Fibroblast of lung (primary cell): Measurements from ENCODE around the gene DVL1. TPM values are rescaled to one million over a fixed set of nuclear protein-coding genes. Genes with fewer than 3 reads are reported as not detected.

Source experiments
- DNase-seq, 2 donors: peaks; one replicate each; pipeline versions ENCODE4 v3.0.0 to v3.0.0-alpha.2; 2010; ENCODE audit warnings: low read depth in 2 of 2
- H2AFZ ChIP-seq: 2 replicates; pipeline ENCODE4 v1.5.1; 2012; ENCODE audit warnings: low read length, control low read depth, inconsistent platforms
- H3K27ac ChIP-seq: 2 replicates; pipeline ENCODE4 v1.5.1; 2011; ENCODE audit warnings: low read length, control low read depth; ENCODE audit not compliant: insufficient read depth
- H3K27me3 ChIP-seq: 2 replicates; pipeline ENCODE4 v1.5.1; 2011; ENCODE audit warnings: mild to moderate bottlenecking, low read length; ENCODE audit not compliant: control insufficient read depth, insufficient read depth
- H3K36me3 ChIP-seq: 2 replicates; pipeline ENCODE4 v1.5.1; 2011; ENCODE audit warnings: low read length; ENCODE audit not compliant: control insufficient read depth, insufficient read depth
- H3K4me1 ChIP-seq: 2 replicates; pipeline ENCODE4 v1.5.1; 2011; ENCODE audit warnings: low read length; ENCODE audit not compliant: control insufficient read depth, insufficient read depth; ENCODE audit errors: extremely low read depth
- H3K4me2 ChIP-seq: 2 replicates; pipeline ENCODE4 v1.5.1; 2011; ENCODE audit warnings: low read length, control low read depth; ENCODE audit not compliant: insufficient read depth; ENCODE audit errors: extremely low read depth
- H3K4me3 ChIP-seq, 4 experiments: fragments of 200-600 bp in 1 of 4; sonication (generic) in 1 of 4; replicated peaks in 1 of 4; 2 replicates each; pipeline ENCODE4 v1.5.1; 2011 to 2016; ENCODE audit warnings: low read length in 4 of 4, low read depth in 3 of 4, mild to moderate bottlenecking in 3 of 4, control low read depth in 2 of 4, inconsistent platforms in 1 of 4, mixed read lengths in 1 of 4; ENCODE audit not compliant: insufficient read depth in 1 of 4; ENCODE audit errors: control extremely low read depth in 1 of 4
- H3K79me2 ChIP-seq: 2 replicates; pipeline ENCODE4 v1.5.1; 2012; ENCODE audit warnings: mild to moderate bottlenecking, low read length, inconsistent platforms; ENCODE audit not compliant: control insufficient read depth, insufficient read depth
- H3K9ac ChIP-seq: 2 replicates; pipeline ENCODE4 v1.5.1; 2011; ENCODE audit warnings: mild to moderate bottlenecking, low read length, control low read depth; ENCODE audit not compliant: insufficient read depth
- H3K9me3 ChIP-seq: 2 replicates; pipeline ENCODE4 v1.5.1; 2012; ENCODE audit warnings: low read depth, low read length; ENCODE audit not compliant: control insufficient read depth, insufficient read depth
- H4K20me1 ChIP-seq: 2 replicates; pipeline ENCODE4 v1.5.1; 2011; ENCODE audit warnings: low read length; ENCODE audit not compliant: control insufficient read depth, insufficient read depth; ENCODE audit errors: extremely low read depth
- CTCF ChIP-seq, 2 donors: IDR thresholded peaks in 1 of 2; conservative IDR thresholded peaks in 1 of 2; 1 replicate in 1 of 2; 2 replicates in 1 of 2; pipeline ENCODE4 v1.5.1; 2011 to 2012; ENCODE audit warnings: low read length in 2 of 2, control low read depth in 1 of 2, inconsistent platforms in 1 of 2, low read depth in 1 of 2, mild to moderate bottlenecking in 1 of 2
- EZH2 ChIP-seq: IDR thresholded peaks from 2 replicates; pipeline ENCODE4 v1.5.1; 2012; ENCODE audit warnings: low read length, control low read depth, mild to moderate bottlenecking; ENCODE audit errors: missing control alignments
- polyA plus RNA-seq, 2 donors: library from polyadenylated mRNA; depleted of rRNA in 1 of 2; stranded (reverse) in 1 of 2; unstranded in 1 of 2; fragments of >200 nt; gene quantifications; 2 replicates each; pipeline ENCODE4 v1.2.1, GENCODE V29; 2011 to 2012; ENCODE audit warnings: missing spikeins in 1 of 2
- total RNA-seq: library from RNA; depleted of rRNA; stranded (reverse); fragments of >200 nt; gene quantifications from 2 replicates; pipeline ENCODE4 v1.2.1, GENCODE V29; 2014

DVL1 gene
- total and polyA plus RNA-seq, 2 donors (not counting 1 experiment from before 2014, with no cell fraction given), result 9.1 to 107 TPM

GRCh38 chr1:1309251-1310108 lies 39.7 kb downstream of the DVL1 start:
- peak overlapping the region; percentile 96 for H3K4me2 ChIP-seq
- H2AFZ ChIP-seq, result no peak overlapping the region
- H3K27ac ChIP-seq, result peak overlapping the region; percentile 79
- H3K27me3 ChIP-seq, result no peaks in the 10 kb centered on the region
- TF ChIP-seq EZH2, result no peak
- TF ChIP-seq CTCF (conservative IDR thresholded peaks at IDR 0.05 in 1 of 2, IDR thresholded peaks at IDR 0.05 in 1 of 2; ENCODE audit: low read depth in 1 of 2, low read length in 2 of 2), result no peak
- H4K20me1 ChIP-seq, result no peaks in the 10 kb centered on the region
- H3K79me2 ChIP-seq, result peaks cover 33% of the 10 kb centered on the region
- H3K36me3 ChIP-seq, result peaks cover 36% of the 10 kb centered on the region
- H3K4me3 ChIP-seq, result peak overlapping the region; percentile 45 to 84 (median 81)
- no peaks in the 10 kb centered on the region for H3K9me3 ChIP-seq
- peaks cover 18% of the 10 kb centered on the region for H3K4me1 ChIP-seq
- no peak for DNase-seq
- H3K9ac ChIP-seq, result peak overlapping the region; percentile 90

DNA sequence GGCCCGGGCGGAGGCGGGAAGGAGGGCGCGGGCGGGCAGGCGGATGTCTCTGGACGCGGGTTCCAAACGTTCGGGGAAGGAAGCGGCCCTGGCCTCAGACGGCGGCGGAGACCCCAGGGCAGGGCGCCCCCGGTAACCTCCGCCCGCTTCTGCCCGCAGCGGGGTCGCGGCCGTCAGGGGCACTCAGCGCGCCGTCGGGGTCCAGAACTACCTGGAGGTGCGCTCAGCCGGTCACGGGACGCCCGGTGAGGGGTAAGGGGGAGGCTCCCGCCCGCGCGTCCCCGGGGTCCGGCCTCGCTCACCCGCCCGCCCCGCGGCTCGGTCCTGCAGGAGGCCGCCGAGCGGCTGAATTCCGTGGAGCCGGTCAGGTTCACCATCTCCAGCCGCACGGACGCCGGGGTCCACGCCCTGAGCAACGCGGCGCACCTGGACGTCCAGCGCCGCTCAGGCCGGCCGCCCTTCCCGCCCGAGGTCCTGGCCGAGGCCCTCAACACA lies 40.4 kb downstream of the DVL1 start:
- TF ChIP-seq CTCF (conservative IDR thresholded peaks at IDR 0.05 in 1 of 2, IDR thresholded peaks at IDR 0.05 in 1 of 2; ENCODE audit: low read depth in 1 of 2, low read length in 2 of 2), result no peak
- no peak for TF ChIP-seq EZH2
- peaks cover 39% of the 10 kb centered on the region for H3K79me2 ChIP-seq
- H4K20me1 ChIP-seq, result no peaks in the 10 kb centered on the region
- H3K4me3 ChIP-seq, result peak overlapping the region; percentile 45 to 84 (median 81)
- H3K27ac ChIP-seq, result peak overlapping the region; percentile 79
- DNase-seq, result no peak
- peaks cover 21% of the 10 kb centered on the region for H3K4me1 ChIP-seq
- peak overlapping the region; percentile 90 for H3K9ac ChIP-seq
- no peaks in the 10 kb centered on the region for H3K9me3 ChIP-seq
- H3K27me3 ChIP-seq, result no peaks in the 10 kb centered on the region
- peak overlapping the region; percentile 96 for H3K4me2 ChIP-seq
- peaks cover 30% of the 10 kb centered on the region for H3K36me3 ChIP-seq
- H2AFZ ChIP-seq, result no peak overlapping the region

- Histone ChIP-seq H3K27ac (peak within 1 kb of the TSS; percentile 79), H2AFZ (peak within 1 kb of the TSS; percentile 20), H3K36me3 (peaks cover 24% of the 10 kb centered on the region), H4K20me1 (no peaks in the 10 kb centered on the region), H3K4me1 (peaks cover 23% of the 10 kb centered on the region), H3K27me3 (no peaks in the 10 kb centered on the region), H3K9ac (peak within 1 kb of the TSS; percentile 90), H3K9me3 (no peaks in the 10 kb centered on the region), H3K79me2 (peaks cover 45% of the 10 kb centered on the region), H3K4me2 (peak within 1 kb of the TSS; percentile 99), H3K4me3 (peak within 1 kb of the TSS; percentile 66 to 84 (median 83))
- TF ChIP-seq CTCF (conservative IDR thresholded peaks at IDR 0.05 in 1 of 2, IDR thresholded peaks at IDR 0.05 in 1 of 2; ENCODE audit: low read depth in 1 of 2, low read length in 2 of 2) (no peak), EZH2 (no peak)
- peak; percentile 91 to 96 for DNase-seq
Measured at GRCh38 chr1:1307923-1308755, 41.1 kb downstream of the DVL1 start, which contains the start of the genes ACAP3 and PUSL1. Gene ACAP3 (minus strand): TSS chr1:1307930. CDS start chr1:1307815, 115 bp downstream. Gene PUSL1 (plus strand): TSS chr1:1308597. CDS start chr1:1308644, 47 bp downstream.
